Panc1 (cell line): ENCODE data around the gene BAX. TPM values are rescaled to one million over a fixed set of nuclear protein-coding genes. Genes with fewer than 3 reads are reported as not detected.

Experiments
- ATAC-seq: fragments of 200-7000 bp; cut with Tn5 transposase; 2 replicates; pipeline ENCODE4 v1.9.1; 2020; ENCODE audit warnings: mild to moderate bottlenecking, moderate library complexity
- BruUV-seq: library from RNA; stranded (reverse); fragments of 400-500 nt; replicated peaks from 2 replicates; lab custom pipeline; 2021; lab: Mats Ljungman, UMichigan
- CTCF ChIA-PET: fragments of 300-600 bp; sonication (Branson Sonifier 250); formaldehyde crosslinking; loops from one replicate; lab custom pipeline; 2022; ENCODE audit warnings: antibody characterized with exemption; lab: Charles Lee
- POLR2A ChIA-PET: fragments of 300-600 bp; sonication (Branson Sonifier 250); formaldehyde crosslinking; loops from one replicate; lab custom pipeline; 2022; ENCODE audit warnings: antibody characterized with exemption; lab: Charles Lee
- DNase-seq: peaks from one replicate; pipeline ENCODE4 v3.0.0-alpha.2; 2010; ENCODE audit warnings: low read depth, low spot score
- H3K27ac ChIP-seq: 2 replicates; pipeline ENCODE4 v1.5.1; 2011; ENCODE audit warnings: mild to moderate bottlenecking, low read length, inconsistent platforms
- H3K27me3 ChIP-seq: fragments of 200-500 bp; sonication (Bioruptor generic); 2 replicates; pipeline ENCODE4 v1.6.0; 2014; ENCODE audit warnings: low read length, inconsistent platforms; ENCODE audit not compliant: control insufficient read depth, insufficient read depth
- H3K36me3 ChIP-seq: fragments of 200-500 bp; sonication (Bioruptor generic); 2 replicates; pipeline ENCODE4 v1.5.1; 2014; ENCODE audit warnings: inconsistent platforms, mild to moderate bottlenecking, low read length, moderate library complexity; ENCODE audit not compliant: control insufficient read depth, insufficient read depth
- H3K4me1 ChIP-seq: 2 replicates; pipeline ENCODE4 v1.5.1; 2011; ENCODE audit warnings: inconsistent platforms, mild to moderate bottlenecking, low read length, moderate library complexity; ENCODE audit not compliant: control insufficient read depth, insufficient read depth
- H3K4me3 ChIP-seq, 2 experiments: 2 replicates each; pipeline ENCODE4 v1.5.1; 2011 to 2012; ENCODE audit warnings: low read depth in 2 of 2, low read length in 2 of 2, mild to moderate bottlenecking in 2 of 2, inconsistent platforms in 1 of 2, moderate library complexity in 1 of 2
- H3K9me3 ChIP-seq: fragments of 200-500 bp; sonication (Bioruptor generic); 2 replicates; pipeline ENCODE4 v1.5.1; 2014; ENCODE audit warnings: low read depth, mild to moderate bottlenecking, inconsistent platforms, low read length, moderate library complexity; ENCODE audit not compliant: control insufficient read depth, insufficient read depth
- CTCF ChIP-seq: fragments of 450-650 bp; IDR thresholded peaks from 2 replicates; pipeline ENCODE4 v1.5.1; 2017; ENCODE audit warnings: mild to moderate bottlenecking
- POLR2AphosphoS5 ChIP-seq: IDR thresholded peaks from 2 replicates; pipeline ENCODE4 v1.6.1; 2012; ENCODE audit warnings: mild to moderate bottlenecking, low read depth, low read length, moderate library complexity
- REST ChIP-seq, 2 experiments: IDR thresholded peaks; 2 replicates each; pipeline ENCODE4 v1.6.1; 2011 to 2012; ENCODE audit warnings: low read depth in 2 of 2, control low read depth in 1 of 2, low read length in 1 of 2, mild to moderate bottlenecking in 1 of 2, moderate library complexity in 1 of 2; ENCODE audit not compliant: insufficient read depth in 1 of 2
- SIN3A ChIP-seq: IDR thresholded peaks from 2 replicates; pipeline ENCODE4 v1.6.1; 2012; ENCODE audit warnings: low read depth, mild to moderate bottlenecking, low read length, moderate library complexity, borderline replicate concordance; ENCODE audit not compliant: insufficient read depth
- TCF7L2 ChIP-seq: IDR thresholded peaks from 2 replicates; pipeline ENCODE4 v1.6.1; 2011; ENCODE audit warnings: mild to moderate bottlenecking, low read depth, low read length, inconsistent platforms
- in situ Hi-C: cut with HindIII; loops from 2 replicates; pipeline ENCODE4 v1.10.0; 2016; ENCODE audit warnings: low sequenced_read_pairs, low pct_unique_long_range_greater_than_20kb
- intact Hi-C: fragments of 100-400 bp; cut with micrococcal nuclease; formaldehyde crosslinking; loops from one replicate; pipeline ENCODE4 v1.10.0; 2022; ENCODE audit not compliant: unreplicated experiment
- total RNA-seq: library from RNA; stranded (reverse); gene quantifications from one replicate; pipeline ENCODE4 v1.2.1, GENCODE V29; 2021; ENCODE audit not compliant: unreplicated experiment

Gene BAX
- total RNA-seq, 1 experiment from 2014 or later = 100 TPM

GRCh38 chr19:48966541-48967345 is 12.1 kb downstream of the BAX start:
- Histone ChIP-seq H3K36me3 (peaks cover 2% of the 10 kb centered on the region), H3K27ac (peak overlapping the region; percentile 81), H3K9me3 (no peaks in the 10 kb centered on the region), H3K4me3 (peak overlapping the region; percentile 77 to 84), H3K4me1 (peaks cover 39% of the 10 kb centered on the region), H3K27me3 (no peaks in the 10 kb centered on the region)
- BruUV-seq = no TSS peak
- ChIA-PET CTCF (interaction anchor here (0.6 kb wide), 1 partner anchor 177 kb away, joined by 8 read pairs; no protein-coding TSS in a partner anchor), POLR2A (interaction anchor here (0.6 to 1.3 kb wide), 5 partner anchors 14 to 176 kb away, joined by 3 to 20 read pairs (median 3); partner anchors contain the start of gene RUVBL2)
- DNase-seq (no peak), ATAC-seq (no peak)
- no peak for TF ChIP-seq CTCF
- TF ChIP-seq POLR2AphosphoS5 = no peak
- TF ChIP-seq REST (IDR thresholded peaks at IDR 0.05; ENCODE audit: insufficient read depth in 1 of 2, low read depth in 2 of 2, low read length in 1 of 2) = no peak
- TF ChIP-seq TCF7L2 = no peak
- TF ChIP-seq SIN3A = no peak
- intact Hi-C loops = no loop called here
- in situ Hi-C loops = no loop called here

- H3K27ac ChIP-seq = peak overlapping the region; percentile 81; the same call in 1 of the 2 replicates
- DNase-seq (no peak), ATAC-seq (no peak)
- in situ Hi-C loops (no loop called here), intact Hi-C loops (no loop called here)
- POLR2A ChIA-PET = interaction anchor here (0.6 to 1.3 kb wide), 3 partner anchors 15 to 19 kb away, joined by 3 to 20 read pairs (median 3); no protein-coding TSS in a partner anchor
- no TSS peak for BruUV-seq
- peak overlapping the region in 1 of 2 experiments; percentile 84; a peak in 3 of 4 replicates for H3K4me3 ChIP-seq
- peaks cover 2% of the 10 kb centered on the region for H3K36me3 ChIP-seq
- no peaks in the 10 kb centered on the region for H3K9me3 ChIP-seq
- TF ChIP-seq TCF7L2 = no peak
- TF ChIP-seq SIN3A = no peak
- no peak for TF ChIP-seq REST (IDR thresholded peaks at IDR 0.05; ENCODE audit: insufficient read depth in 1 of 2, low read depth in 2 of 2, low read length in 1 of 2)
- TF ChIP-seq CTCF = no peak
- peak; percentile 76; the same call in 1 of the 2 replicates for TF ChIP-seq POLR2AphosphoS5
- CTCF ChIA-PET = no interaction called here
- peaks cover 31% of the 10 kb centered on the region for H3K4me1 ChIP-seq
- H3K27me3 ChIP-seq = no peaks in the 10 kb centered on the region
Measured at GRCh38 chr19:48967346-48968178, 12.9 kb downstream of the BAX start.
